SK-N-SH (cell line): ENCODE measurements around the gene MRAP2.

Source experiments
- CTCF ChIP-seq: fragments of 200-600 bp; sonication (generic); IDR thresholded peaks from 2 replicates; pipeline ENCODE4 v1.6.1; 2017; ENCODE audit warnings: antibody characterized with exemption, mild to moderate bottlenecking, moderate library complexity
- EP300 ChIP-seq, 2 experiments: IDR thresholded peaks; 2 replicates each; pipeline versions ENCODE4 v1.4.0 to v1.6.1; 2012; ENCODE audit warnings: borderline replicate concordance in 1 of 2, low read depth in 1 of 2, low read length in 1 of 2
- EZH2phosphoT487 ChIP-seq: fragments of 200-600 bp; sonication (generic); IDR thresholded peaks from 2 replicates; pipeline ENCODE4 v1.6.1; 2017; ENCODE audit warnings: low read depth, mixed run types, mild to moderate bottlenecking, antibody characterized with exemption, moderate library complexity, borderline replicate concordance
- FOSL2 ChIP-seq: IDR thresholded peaks from 2 replicates; pipeline ENCODE4 v1.4.0; 2012; ENCODE audit warnings: low read depth, mild to moderate bottlenecking, moderate library complexity, borderline replicate concordance
- FOXJ3 ChIP-seq: sonication (generic); formaldehyde crosslinking; IDR thresholded peaks from 2 replicates; pipeline ENCODE4 v1.5.1; 2020; ENCODE audit warnings: mild to moderate bottlenecking, missing genetic modification reagents
- FOXM1 ChIP-seq: IDR thresholded peaks from 2 replicates; pipeline ENCODE4 v1.4.0; 2012; ENCODE audit warnings: low read depth, mild to moderate bottlenecking
- JUND ChIP-seq: IDR thresholded peaks from 2 replicates; pipeline ENCODE4 v1.4.0; 2012
- MAX ChIP-seq: IDR thresholded peaks from 2 replicates; pipeline ENCODE4 v1.4.0; 2012; ENCODE audit warnings: low read depth
- MEF2A ChIP-seq: IDR thresholded peaks from 2 replicates; pipeline ENCODE4 v1.4.0; 2012; ENCODE audit warnings: low read depth, borderline replicate concordance
- REST ChIP-seq: IDR thresholded peaks from 2 replicates; pipeline ENCODE4 v1.6.1; 2012; ENCODE audit warnings: mild to moderate bottlenecking, low read depth, low read length, moderate library complexity
- RFX5 ChIP-seq: IDR thresholded peaks from 2 replicates; pipeline ENCODE4 v1.6.1; 2012; ENCODE audit warnings: mild to moderate bottlenecking, improper control_type of control experiment, low read length
- SIN3A ChIP-seq: IDR thresholded peaks from 2 replicates; pipeline ENCODE4 v1.6.1; 2012; ENCODE audit warnings: low read depth, mild to moderate bottlenecking, low read length, moderate library complexity, borderline replicate concordance
- SMC3 ChIP-seq: IDR thresholded peaks from 2 replicates; pipeline ENCODE4 v1.6.1; 2012; ENCODE audit warnings: low read depth, low read length, improper control_type of control experiment
- TCF12 ChIP-seq: IDR thresholded peaks from 2 replicates; pipeline ENCODE4 v1.4.0; 2012

- no peak for TF ChIP-seq CTCF
- TF ChIP-seq FOXJ3 (CRISPR knock-in tag): no peak
- TF ChIP-seq FOSL2: no peak
- TF ChIP-seq SIN3A: no peak
- TF ChIP-seq SMC3: no peak
- TF ChIP-seq EP300 (IDR thresholded peaks at IDR 0.05; ENCODE audit: borderline replicate concordance in 1 of 2, low read depth in 1 of 2, low read length in 1 of 2): no peak
- TF ChIP-seq REST: no peak
- no peak for TF ChIP-seq JUND
- no peak for TF ChIP-seq RFX5
- no peak for TF ChIP-seq MAX
- TF ChIP-seq TCF12: no peak
- no peak for TF ChIP-seq MEF2A
- TF ChIP-seq EZH2phosphoT487: no peak
- no peak for TF ChIP-seq FOXM1
Measured at GRCh38 chr6:83998021-83998584, 35.5 kb upstream of the MRAP2 start.
